Measurements from ENCODE around the gene BUB1B. TPM values are rescaled to one million over a fixed set of nuclear protein-coding genes. Genes with fewer than 3 reads are reported as not detected.
A peak's percentile ranks its signal among the peaks of the same experiment; 100 is the strongest.

The BUB1B gene
- total RNA-seq, 1 experiment from 2014 or later, result 67.8 TPM

DNA sequence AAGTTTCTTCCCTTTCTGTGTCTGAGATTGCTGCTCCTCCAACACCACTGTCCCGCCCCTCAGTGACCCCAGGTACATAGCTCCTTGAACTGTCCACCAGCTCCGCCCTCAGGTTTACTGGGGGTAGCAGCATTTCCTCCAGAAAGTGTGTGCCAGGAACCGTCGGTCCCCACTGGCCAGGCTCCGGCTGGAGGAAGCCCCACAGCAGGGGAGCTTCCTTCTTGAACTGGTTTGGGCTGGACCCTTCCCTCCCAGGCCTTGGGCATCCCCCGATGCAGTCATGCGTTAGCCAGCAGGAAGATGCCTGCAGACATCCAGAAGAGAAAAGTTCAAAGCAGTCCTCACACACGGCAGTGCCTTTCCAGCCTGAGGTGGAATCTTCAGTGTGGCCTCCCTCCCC is 97.7 kb downstream of the BUB1B start:
- Histone ChIP-seq H3K27ac (ENCODE audit: low read length) (peak overlapping the region; percentile 54), H3K4me1 (ENCODE audit: control insufficient read depth, insufficient read depth, low read length) (peaks cover 32% of the 10 kb centered on the region), H3K9me3 (ENCODE audit: control insufficient read depth, insufficient read depth, low read depth, low read length) (no peaks in the 10 kb centered on the region), H3K36me3 (ENCODE audit: control insufficient read depth, insufficient read depth, low read length) (no peaks in the 10 kb centered on the region; the same call in 1 of the 2 replicates), H3K4me3 (ENCODE audit: low read depth in 2 of 2, low read length in 2 of 2) (no peak overlapping the region), H3K27me3 (ENCODE audit: control insufficient read depth, insufficient read depth, low read length) (no peaks in the 10 kb centered on the region; the same call in 1 of the 2 replicates)
- ChIA-PET CTCF (interaction anchor here (0.6 kb wide), 1 partner anchor 212 kb away, joined by 5 read pairs; no protein-coding TSS in a partner anchor), POLR2A (no interaction called here)
- no TSS peak for BruUV-seq (replicated peaks)
- no peak for DNase-seq (ENCODE audit: low read depth, low spot score)
- in situ Hi-C loops (cut with HindIII; ENCODE audit: low pct_unique_long_range_greater_than_20kb, low sequenced_read_pairs), result no loop called here
- peak; percentile 50 for ATAC-seq
- TF ChIP-seq, protein P1, sequence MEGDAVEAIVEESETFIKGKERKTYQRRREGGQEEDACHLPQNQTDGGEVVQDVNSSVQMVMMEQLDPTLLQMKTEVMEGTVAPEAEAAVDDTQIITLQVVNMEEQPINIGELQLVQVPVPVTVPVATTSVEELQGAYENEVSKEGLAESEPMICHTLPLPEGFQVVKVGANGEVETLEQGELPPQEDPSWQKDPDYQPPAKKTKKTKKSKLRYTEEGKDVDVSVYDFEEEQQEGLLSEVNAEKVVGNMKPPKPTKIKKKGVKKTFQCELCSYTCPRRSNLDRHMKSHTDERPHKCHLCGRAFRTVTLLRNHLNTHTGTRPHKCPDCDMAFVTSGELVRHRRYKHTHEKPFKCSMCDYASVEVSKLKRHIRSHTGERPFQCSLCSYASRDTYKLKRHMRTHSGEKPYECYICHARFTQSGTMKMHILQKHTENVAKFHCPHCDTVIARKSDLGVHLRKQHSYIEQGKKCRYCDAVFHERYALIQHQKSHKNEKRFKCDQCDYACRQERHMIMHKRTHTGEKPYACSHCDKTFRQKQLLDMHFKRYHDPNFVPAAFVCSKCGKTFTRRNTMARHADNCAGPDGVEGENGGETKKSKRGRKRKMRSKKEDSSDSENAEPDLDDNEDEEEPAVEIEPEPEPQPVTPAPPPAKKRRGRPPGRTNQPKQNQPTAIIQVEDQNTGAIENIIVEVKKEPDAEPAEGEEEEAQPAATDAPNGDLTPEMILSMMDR (IDR thresholded peaks at IDR 0.05), result no peak
- TF ChIP-seq POLR2AphosphoS5 (IDR thresholded peaks at IDR 0.05; ENCODE audit: low read depth, low read length) (no peak), REST (IDR thresholded peaks at IDR 0.05; ENCODE audit: insufficient read depth in 1 of 2, low read depth in 2 of 2, low read length in 1 of 2) (no peak), TCF7L2 (IDR thresholded peaks at IDR 0.05; ENCODE audit: low read depth, low read length) (no peak), SIN3A (IDR thresholded peaks at IDR 0.05; ENCODE audit: borderline replicate concordance, insufficient read depth, low read depth, low read length) (no peak)
- intact Hi-C loops (cut with micrococcal nuclease; ENCODE audit: unreplicated experiment), result no loop called here

- BruUV-seq (replicated peaks), result no TSS peak
Observed at GRCh38 chr15:40259021-40259420, 98.2 kb downstream of the BUB1B start.

More at GRCh38 chr15:40259021-40259420, 98.2 kb downstream of the BUB1B start:
- Histone ChIP-seq H3K27ac (ENCODE audit: low read length) (peak overlapping the region; percentile 54), H3K4me3 (ENCODE audit: low read depth in 2 of 2, low read length in 2 of 2) (no peak overlapping the region), H3K4me1 (ENCODE audit: control insufficient read depth, insufficient read depth, low read length) (peaks cover 28% of the 10 kb centered on the region), H3K36me3 (ENCODE audit: control insufficient read depth, insufficient read depth, low read length) (no peaks in the 10 kb centered on the region), H3K27me3 (ENCODE audit: control insufficient read depth, insufficient read depth, low read length) (no peaks in the 10 kb centered on the region; the same call in 1 of the 2 replicates), H3K9me3 (ENCODE audit: control insufficient read depth, insufficient read depth, low read depth, low read length) (no peaks in the 10 kb centered on the region)
- CTCF ChIA-PET, result no interaction called here
- DNase-seq (ENCODE audit: low read depth, low spot score), result no peak
- no peak for ATAC-seq
- in situ Hi-C loops (cut with HindIII; ENCODE audit: low pct_unique_long_range_greater_than_20kb, low sequenced_read_pairs), result no loop called here
- intact Hi-C loops (cut with micrococcal nuclease; ENCODE audit: unreplicated experiment), result no loop called here
- no peak for TF ChIP-seq TCF7L2 (IDR thresholded peaks at IDR 0.05; ENCODE audit: low read depth, low read length)
- TF ChIP-seq REST (IDR thresholded peaks at IDR 0.05; ENCODE audit: insufficient read depth in 1 of 2, low read depth in 2 of 2, low read length in 1 of 2), result no peak
- no peak for TF ChIP-seq SIN3A (IDR thresholded peaks at IDR 0.05; ENCODE audit: borderline replicate concordance, insufficient read depth, low read depth, low read length)
- TF ChIP-seq, protein P1 (IDR thresholded peaks at IDR 0.05), result no peak
- TF ChIP-seq POLR2AphosphoS5 (IDR thresholded peaks at IDR 0.05; ENCODE audit: low read depth, low read length), result no peak
- POLR2A ChIA-PET, result no interaction called here

Measured in Panc1 (cell line).